IPS-15b (cell line): ENCODE data around the gene PYCARD.
"Not testable (repeated sequence)": the region's sequence is repeated elsewhere in the genome, so short reads cannot be mapped to it uniquely, and the experiment has no call there.

ENCODE experiments used
- H3K27me3 ChIP-seq: one replicate; pipeline ENCODE4 v1.6.1; 2013; ENCODE audit warnings: low read length; ENCODE audit not compliant: control insufficient read depth, insufficient read depth
- H3K36me3 ChIP-seq: one replicate; pipeline ENCODE4 v1.6.1; 2013; ENCODE audit warnings: low read length; ENCODE audit not compliant: control insufficient read depth, insufficient read depth
- H3K4me1 ChIP-seq: one replicate; pipeline ENCODE4 v1.6.1; 2013; ENCODE audit warnings: mild to moderate bottlenecking, low read length; ENCODE audit not compliant: control insufficient read depth, insufficient read depth
- H3K4me3 ChIP-seq: one replicate; pipeline ENCODE4 v1.5.1; 2013; ENCODE audit warnings: low read depth, low read length
- H3K9ac ChIP-seq: one replicate; pipeline ENCODE4 v1.6.1; 2013; ENCODE audit warnings: low read depth, mild to moderate bottlenecking, low read length
- H3K9me3 ChIP-seq: one replicate; pipeline ENCODE4 v1.6.1; 2013; ENCODE audit warnings: mild to moderate bottlenecking, low read length; ENCODE audit not compliant: control insufficient read depth, insufficient read depth

Gene PYCARD

DNA sequence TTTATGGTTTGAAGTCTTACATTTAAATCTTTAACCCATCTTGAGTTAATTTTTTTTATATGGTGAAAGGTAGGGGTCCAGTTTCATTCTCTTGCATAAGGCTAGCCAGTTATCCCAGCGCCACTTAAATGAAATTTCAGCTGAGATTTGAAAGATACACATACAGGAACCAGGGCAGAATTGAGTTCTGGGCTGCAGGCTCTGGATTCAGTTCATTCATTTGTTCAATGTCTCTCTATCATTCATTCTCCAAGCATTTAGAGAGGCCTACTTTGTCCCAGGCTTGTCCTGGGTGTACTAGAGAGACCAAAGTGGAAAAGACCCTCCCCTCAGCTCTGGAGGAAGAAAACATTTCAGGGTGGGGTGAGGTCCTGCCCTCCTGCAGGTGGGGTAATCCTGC is 10.8 kb upstream of the PYCARD start:
- Histone ChIP-seq H3K4me3 (no peak overlapping the region), H3K9me3 (no peaks in the 10 kb centered on the region), H3K9ac (no peak overlapping the region), H3K36me3 (no peaks in the 10 kb centered on the region), H3K4me1 (peaks cover 5% of the 10 kb centered on the region), H3K27me3 (peaks cover 33% of the 10 kb centered on the region)

DNA sequence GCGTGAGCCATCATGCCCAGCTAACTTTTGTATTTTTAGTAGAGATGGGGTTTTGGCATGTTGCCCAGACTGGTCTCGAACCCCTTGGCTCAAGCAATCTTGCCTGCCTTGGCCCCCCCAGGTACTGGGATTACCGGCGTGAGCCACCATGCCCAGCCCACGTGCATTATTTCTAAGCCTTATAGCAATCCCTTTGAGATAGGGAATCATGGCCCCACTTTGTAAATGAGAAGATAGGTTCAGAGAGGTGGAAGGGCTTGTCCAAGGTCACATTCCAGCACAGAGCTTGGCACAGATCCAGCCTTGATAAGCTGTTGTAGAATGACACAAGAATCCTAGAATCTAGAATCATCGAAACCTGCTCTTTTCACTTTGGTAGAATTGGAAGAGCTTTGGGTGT is 4.2 kb upstream of the PYCARD start:
- H3K4me3 ChIP-seq: no peak overlapping the region
- H3K27me3 ChIP-seq: peaks cover 4% of the 10 kb centered on the region
- no peaks in the 10 kb centered on the region for H3K4me1 ChIP-seq
- H3K9me3 ChIP-seq: no peaks in the 10 kb centered on the region
- H3K9ac ChIP-seq: no peak overlapping the region
- H3K36me3 ChIP-seq: no peaks in the 10 kb centered on the region

DNA sequence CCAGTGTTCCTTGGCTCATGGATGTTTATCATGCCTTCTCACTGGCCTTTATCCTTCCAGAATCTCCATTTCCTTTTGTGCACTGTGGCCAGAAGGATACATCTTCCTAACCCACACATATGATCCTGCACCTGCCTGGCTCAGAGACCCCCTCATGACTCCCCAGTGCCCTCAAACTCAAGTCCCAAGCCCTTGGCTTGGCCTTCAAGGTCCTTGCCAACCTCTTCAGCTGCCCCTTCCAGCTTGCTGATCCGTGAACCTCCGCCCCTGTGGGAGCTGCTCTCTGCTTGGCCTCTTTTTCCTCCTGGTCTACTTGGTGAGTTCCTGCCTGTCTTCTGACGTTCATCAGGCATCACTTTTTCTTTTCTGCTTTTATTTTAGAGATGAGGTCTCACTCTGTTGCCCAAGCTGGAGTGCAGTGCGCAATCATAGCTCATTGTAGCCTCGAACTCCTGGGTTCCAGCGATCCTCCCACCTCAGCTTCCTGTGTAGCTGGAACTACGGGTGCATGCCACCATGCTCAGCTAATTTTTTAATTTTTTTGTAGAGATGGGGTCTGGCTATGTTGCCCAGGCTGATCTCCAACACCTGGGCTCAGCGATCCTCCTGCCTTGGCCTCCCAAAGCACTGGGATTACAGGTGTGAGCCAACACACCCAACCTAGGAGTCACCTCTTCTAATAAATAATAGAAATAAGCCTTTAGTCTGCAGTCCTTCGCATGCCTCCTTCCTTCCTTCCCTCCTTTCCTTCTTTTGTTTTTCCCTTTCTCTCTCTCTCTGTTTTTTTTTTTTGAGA is 2.5 kb upstream of the PYCARD start:
- H3K36me3 ChIP-seq: no peaks in the 10 kb centered on the region
- H3K4me3 ChIP-seq: no peak overlapping the region
- peaks cover 6% of the 10 kb centered on the region for H3K4me1 ChIP-seq
- peaks cover 4% of the 10 kb centered on the region for H3K27me3 ChIP-seq
- no peaks in the 10 kb centered on the region for H3K9me3 ChIP-seq
- no peak overlapping the region for H3K9ac ChIP-seq

DNA sequence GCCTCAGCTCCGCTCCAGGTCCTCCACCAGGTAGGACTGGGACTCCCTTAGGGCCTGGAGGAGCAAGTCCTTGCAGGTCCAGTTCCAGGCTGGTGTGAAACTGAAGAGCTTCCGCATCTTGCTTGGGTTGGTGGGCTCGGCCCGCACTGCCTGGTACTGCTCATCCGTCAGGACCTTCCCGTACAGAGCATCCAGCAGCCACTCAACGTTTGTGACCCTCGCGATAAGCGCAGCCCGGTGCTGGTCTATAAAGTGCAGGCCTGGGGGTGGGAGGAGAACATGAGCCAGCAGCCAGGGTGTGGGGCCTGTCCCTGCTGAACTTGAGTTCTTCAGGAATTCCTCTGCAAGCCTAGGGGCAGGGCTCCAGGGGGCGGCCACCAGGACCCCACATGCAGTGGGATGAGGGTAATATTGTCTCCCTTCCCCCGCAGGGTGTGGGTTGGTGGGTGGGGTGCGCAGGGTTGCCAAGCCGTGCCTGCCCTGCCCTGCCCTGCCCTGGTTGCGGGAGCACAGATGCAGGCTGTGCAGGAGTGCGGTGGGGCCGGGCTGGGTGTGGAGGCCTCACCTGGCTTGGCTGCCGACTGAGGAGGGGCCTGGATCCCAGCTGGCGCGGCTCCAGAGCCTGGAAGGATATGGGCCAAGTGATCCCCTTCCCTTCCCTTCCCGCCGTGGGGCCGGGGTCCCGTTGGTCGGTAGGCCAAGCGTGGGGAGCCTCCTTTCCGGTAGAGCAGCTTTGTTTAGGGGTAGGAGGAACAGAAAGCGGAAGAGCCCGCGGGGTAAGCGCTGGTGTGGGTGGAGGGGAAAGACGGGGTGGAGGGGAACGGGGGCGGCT is 762 bp downstream of the PYCARD start:
- Histone ChIP-seq H3K9me3 (no peaks in the 10 kb centered on the region), H3K36me3 (peaks cover 6% of the 10 kb centered on the region), H3K27me3 (peaks cover 4% of the 10 kb centered on the region), H3K4me3 (peak overlapping the region; percentile 77), H3K4me1 (peaks cover 6% of the 10 kb centered on the region), H3K9ac (peak overlapping the region; percentile 58)

DNA sequence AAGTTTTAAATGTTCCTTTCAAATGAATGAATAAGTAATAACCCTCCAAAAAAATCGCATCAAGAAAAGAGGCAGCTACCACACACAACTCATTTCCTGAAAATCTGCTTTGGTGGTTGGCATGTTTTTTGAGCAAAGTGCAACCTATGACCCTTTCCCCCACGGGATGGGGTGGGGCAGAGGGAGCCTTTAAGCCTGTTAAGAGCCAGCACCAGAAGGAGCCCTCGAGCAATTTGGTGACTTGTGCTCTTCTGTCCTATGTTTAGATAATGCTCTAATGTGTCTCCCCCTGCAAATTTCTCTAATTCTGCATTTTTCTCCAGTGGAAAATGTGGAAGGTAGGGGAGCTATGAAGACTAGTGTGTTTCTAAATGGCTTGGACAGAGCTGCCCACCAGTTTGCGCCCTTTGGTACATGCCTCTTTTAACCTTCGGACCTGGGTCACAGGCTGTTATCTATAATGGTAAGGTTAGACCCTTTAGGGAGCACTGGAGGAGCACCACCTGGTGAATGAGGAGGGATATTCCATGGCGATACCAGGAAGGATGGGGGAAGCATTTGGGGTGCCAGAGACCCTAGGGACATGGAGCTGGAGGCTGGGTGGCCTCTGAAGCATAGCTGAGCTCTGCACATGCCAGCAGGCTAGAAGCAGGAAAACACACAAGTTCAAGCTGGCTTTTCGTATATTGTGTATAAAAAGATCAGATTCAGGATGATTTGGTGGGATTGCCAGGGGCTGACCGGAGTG is 1.6 kb downstream of the PYCARD start:
- Histone ChIP-seq H3K9ac (no peak overlapping the region), H3K4me3 (peak overlapping the region; percentile 77), H3K4me1 (peaks cover 6% of the 10 kb centered on the region), H3K9me3 (no peaks in the 10 kb centered on the region), H3K27me3 (peaks cover 4% of the 10 kb centered on the region), H3K36me3 (peaks cover 12% of the 10 kb centered on the region)

DNA sequence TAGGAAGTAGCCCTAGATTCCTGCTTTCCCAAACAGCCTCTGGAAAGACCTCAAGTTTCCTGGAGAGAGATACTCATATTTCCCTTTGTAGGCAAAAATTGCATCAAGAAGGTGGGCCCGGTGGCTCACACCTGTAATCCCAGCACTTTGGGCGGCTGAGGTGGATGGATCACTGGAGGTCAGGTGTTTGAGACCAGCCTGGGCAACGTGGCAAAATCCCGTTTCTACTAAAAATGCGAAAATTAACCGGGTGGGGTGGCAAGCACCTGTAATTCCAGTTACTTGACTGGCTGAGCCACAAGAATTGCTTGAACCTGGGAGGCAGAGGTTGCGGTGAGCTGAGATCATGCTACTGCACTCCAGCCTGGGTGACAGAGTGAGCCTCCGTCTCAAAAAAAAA is 2.4 kb downstream of the PYCARD start:
- not testable (repeated sequence) for H3K4me3 ChIP-seq, H3K4me1 ChIP-seq, H3K27me3 ChIP-seq, H3K9me3 ChIP-seq, H3K9ac ChIP-seq
- H3K36me3 ChIP-seq: peaks cover 20% of the 10 kb centered on the region

DNA sequence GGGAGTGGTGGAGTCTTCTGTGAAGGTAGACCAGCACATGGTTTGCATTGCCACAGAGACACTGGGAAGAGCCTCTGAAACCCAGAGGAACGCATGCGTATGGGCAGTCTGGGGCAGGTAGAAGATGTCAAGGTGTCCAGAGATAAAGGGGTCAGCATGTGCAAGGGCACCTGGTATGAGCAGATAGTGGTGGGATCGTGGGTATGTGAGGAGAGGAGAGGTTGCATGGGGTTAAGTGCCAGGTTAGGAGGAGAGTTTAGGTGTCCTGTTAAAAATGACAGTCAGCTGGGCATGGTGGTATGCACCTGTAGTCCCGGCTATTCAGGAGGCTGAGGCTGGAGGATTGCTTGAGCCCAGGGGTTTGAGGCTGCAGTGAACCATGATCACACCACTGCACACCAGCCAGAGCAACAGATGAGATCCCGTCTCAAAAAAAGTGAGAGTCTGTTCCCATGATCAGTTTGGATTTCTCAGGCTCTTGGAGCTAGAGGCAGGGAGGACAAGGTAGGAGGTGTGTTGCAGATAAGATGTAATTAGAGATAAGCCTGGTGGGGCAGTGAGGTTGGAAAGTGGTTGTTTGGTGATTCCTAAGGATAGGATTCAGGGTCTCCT is 3.0 kb downstream of the PYCARD start:
- H3K4me3 ChIP-seq: no peak overlapping the region
- peaks cover 25% of the 10 kb centered on the region for H3K36me3 ChIP-seq

DNA sequence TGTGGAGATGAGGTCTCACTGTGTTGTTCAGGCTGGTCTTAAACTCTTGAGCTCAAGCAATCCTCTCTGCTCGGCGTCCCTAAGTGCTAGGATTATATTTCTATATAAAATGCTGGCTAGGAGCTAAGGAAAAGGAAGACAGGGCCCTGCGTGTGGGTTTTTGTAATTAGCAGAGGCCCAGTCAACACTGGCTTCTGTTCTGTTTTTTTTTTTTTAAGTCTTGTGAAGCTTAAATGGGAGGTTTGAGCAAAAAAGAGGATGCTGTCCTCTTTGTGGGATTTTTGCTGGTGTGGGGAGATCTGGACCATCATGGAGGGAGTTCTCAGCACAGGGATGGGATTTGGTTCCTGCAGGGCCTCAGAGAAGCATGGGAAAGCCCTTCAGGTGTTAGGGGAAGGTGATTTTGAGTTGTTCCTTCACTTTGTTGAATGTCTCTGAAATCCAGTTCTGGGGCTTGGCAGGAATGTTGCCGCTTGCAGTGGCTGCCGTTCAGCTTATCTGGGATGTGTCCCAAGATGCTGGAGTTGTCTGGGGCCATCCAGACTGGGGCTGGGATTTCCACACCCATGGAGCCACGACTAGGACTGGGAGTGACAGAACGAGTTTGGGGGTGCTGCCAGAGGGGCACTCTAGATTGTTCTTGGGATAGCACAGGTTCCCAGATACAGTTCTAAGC is 4.2 kb downstream of the PYCARD start:
- no peaks in the 10 kb centered on the region for H3K9me3 ChIP-seq
- no peak overlapping the region for H3K9ac ChIP-seq
- no peak overlapping the region for H3K4me3 ChIP-seq
- H3K27me3 ChIP-seq: peaks cover 4% of the 10 kb centered on the region
- H3K4me1 ChIP-seq: peaks cover 6% of the 10 kb centered on the region
- peaks cover 36% of the 10 kb centered on the region for H3K36me3 ChIP-seq

More for the DNA sequence above, 3.0 kb downstream of the PYCARD start:
- peaks cover 6% of the 10 kb centered on the region for H3K4me1 ChIP-seq
- H3K9me3 ChIP-seq: no peaks in the 10 kb centered on the region
- peaks cover 4% of the 10 kb centered on the region for H3K27me3 ChIP-seq
- no peak overlapping the region for H3K9ac ChIP-seq

DNA sequence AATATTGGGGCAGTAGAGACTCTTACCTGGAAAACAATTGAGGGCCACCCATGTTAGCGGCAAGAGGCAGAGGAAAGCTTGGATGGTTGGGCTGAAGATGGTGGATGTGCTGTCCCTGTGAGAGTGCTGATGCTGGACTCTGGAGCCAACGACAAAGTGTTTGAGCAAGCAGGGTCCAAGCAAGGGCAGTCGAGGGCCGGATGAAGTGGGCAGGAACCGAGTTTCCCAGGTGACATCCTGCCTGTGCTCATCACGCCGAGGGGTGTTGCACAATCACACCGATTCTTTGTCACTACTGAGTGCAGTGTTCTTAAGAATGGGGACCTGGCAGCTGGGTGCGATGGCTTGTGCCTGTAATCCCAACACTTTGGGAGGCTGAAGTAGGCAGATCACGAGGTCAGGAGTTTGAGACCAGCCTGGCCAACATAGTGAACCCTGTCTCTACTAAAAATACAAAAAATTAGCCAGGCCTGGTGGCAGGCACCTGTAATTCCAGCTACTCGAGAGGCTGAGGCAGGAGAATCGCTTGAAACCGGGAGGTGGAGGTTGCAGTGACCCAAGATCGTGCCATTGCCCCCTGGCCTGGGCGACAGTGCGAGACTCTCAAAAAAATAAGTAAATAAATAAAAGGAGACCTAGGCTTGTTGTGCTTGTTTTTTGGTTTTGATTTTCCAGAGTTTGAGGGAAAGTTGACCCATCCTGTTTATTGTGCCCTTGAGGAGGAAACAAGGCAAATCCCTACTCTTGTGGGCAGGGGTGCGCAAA is 6.1 kb downstream of the PYCARD start:
- H3K9me3 ChIP-seq: no peaks in the 10 kb centered on the region
- H3K36me3 ChIP-seq: peaks cover 53% of the 10 kb centered on the region
- peaks cover 6% of the 10 kb centered on the region for H3K4me1 ChIP-seq
- H3K9ac ChIP-seq: no peak overlapping the region
- H3K4me3 ChIP-seq: no peak overlapping the region
- H3K27me3 ChIP-seq: no peaks in the 10 kb centered on the region

DNA sequence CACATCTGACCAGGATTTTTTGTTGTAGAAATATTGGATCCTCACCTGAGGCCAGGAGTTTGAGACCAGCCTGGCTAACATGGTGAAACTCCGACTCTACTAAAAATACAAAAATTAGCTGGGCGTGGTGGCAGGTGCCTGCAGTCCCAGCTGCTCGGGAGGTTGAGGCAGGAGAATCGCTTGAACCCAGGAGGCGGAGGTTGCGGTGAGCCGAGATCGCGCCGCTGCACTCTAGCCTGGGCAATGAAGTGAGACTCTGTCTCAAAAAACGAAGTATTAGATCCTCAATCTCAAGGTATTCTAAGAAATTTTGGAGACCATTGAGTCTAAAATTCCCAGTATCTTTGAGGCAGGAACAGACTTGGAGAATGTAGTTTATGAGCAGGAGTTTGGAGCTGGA is 6.7 kb downstream of the PYCARD start:
- H3K9ac ChIP-seq, H3K9me3 ChIP-seq, H3K4me1 ChIP-seq, H3K4me3 ChIP-seq, H3K27me3 ChIP-seq: not testable (repeated sequence)
- peaks cover 59% of the 10 kb centered on the region for H3K36me3 ChIP-seq
